Stimulated activated CD4-positive, alpha-beta T cell treated with anti-CD3 and anti-CD28 coated beads, TNF-alpha, amount 100 ng/mL, for 24 hours (primary cell): ENCODE results near the gene TMCO1.
"Not testable (repeated sequence)": the region's sequence is repeated elsewhere in the genome, so short reads cannot be mapped to it uniquely, and the experiment has no call there.

Experiments used
- DNase-seq, 3 experiments: peaks; one replicate each; pipeline ENCODE4 v3.0.0-alpha.2; 2020; ENCODE audit warnings: low read depth in 3 of 3

The TMCO1 gene

GRCh38 chr1:165686971-165687433 is 81.7 kb downstream of the TMCO1 start:
- DNase-seq, result no peak

GRCh38 chr1:165686121-165686970 is 82.3 kb downstream of the TMCO1 start:
- DNase-seq, result no peak

DNA sequence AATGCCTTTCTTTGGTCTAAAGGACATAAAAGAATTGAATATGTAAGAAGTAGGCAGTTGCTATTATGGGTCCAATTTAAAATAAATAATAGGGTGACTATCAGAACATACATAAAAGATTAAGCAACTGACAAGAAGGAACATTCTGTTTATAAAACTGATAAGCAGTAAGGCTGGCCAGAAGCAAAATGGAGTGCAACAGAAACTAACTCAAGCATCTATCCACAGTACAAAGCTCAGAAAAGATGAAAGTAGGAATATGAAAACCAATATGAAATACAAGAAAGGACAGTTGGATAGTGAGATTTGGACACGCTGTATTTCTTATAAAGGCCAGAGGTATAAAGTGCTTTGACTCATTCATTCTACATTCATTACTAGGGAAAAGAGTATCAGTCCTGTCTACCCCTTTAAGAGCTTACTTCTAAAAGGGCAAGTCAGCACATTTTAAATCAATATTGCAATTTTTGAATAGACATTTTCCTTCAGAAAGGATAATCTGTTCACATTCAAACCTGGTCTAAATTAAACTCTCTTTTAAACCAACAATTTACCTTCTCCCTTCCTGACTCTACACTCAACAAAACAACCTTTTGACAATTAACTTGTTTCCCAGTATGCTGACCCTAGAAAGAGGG is 84.7 kb downstream of the TMCO1 start:
- no peak for DNase-seq

GRCh38 chr1:165680773-165681172 is 87.9 kb downstream of the TMCO1 start:
- not testable (repeated sequence) for DNase-seq

- no peak for DNase-seq
Observed at GRCh38 chr1:165680303-165680702, 88.4 kb downstream of the TMCO1 start.

- no peak for DNase-seq
Observed at GRCh38 chr1:165679282-165680036, 89.2 kb downstream of the TMCO1 start.

DNA sequence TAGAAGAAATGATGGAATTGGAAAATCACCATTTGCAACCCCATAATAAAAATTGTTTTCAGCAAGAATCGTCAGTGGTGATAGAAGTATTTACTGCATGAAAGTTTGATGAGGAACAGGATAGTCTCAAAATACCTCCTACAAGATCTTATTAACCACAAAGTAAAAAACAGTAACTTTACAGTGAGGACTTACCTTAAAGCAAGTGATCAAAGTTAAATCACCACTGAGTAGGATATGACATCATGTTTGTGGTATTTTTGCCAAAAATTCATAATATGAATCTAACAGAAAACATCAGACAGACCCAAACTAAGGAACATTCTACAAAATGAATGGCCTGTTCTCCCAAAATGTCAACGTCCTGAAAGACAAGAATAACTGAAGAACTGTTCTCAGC is 90.2 kb downstream of the TMCO1 start:
- no peak for DNase-seq
